ENCODE results near the gene SELENOI. TPM values are rescaled to one million over a fixed set of nuclear protein-coding genes. Genes with fewer than 3 reads are reported as not detected.
"Not testable (repeated sequence)": the region's sequence is repeated elsewhere in the genome, so short reads cannot be mapped to it uniquely, and the experiment has no call there.

SELENOI gene
- total and polyA plus RNA-seq, 2 of the 4 experiments (the other 2 are of a cell fraction): 5.1 to 25.1 TPM

- CTCF ChIA-PET; POLR2A ChIA-PET (ENCODE audit: unreplicated experiment): not testable (repeated sequence)
These were observed 25.0 kb downstream of the SELENOI start for GRCh38 chr2:26370909-26371308.

More at GRCh38 chr2:26370909-26371308, 25.0 kb downstream of the SELENOI start:
- H2AK5ac ChIP-seq (ENCODE audit: low read depth, low read length); H3K9ac ChIP-seq (ENCODE audit: low read depth, low read length); H2AK9ac ChIP-seq (replicated peaks; ENCODE audit: low read depth, low read length, poor library complexity); H2AFZ ChIP-seq (replicated peaks; ENCODE audit: low read length, poor library complexity); intact Hi-C loops (cut with micrococcal nuclease); H3K27me3 ChIP-seq (ENCODE audit: control insufficient read depth, insufficient read depth, low read length); H3K14ac ChIP-seq (replicated peaks; ENCODE audit: low read depth, low read length); BruUV-seq (replicated peaks); dilution Hi-C loops (cut with HindIII; ENCODE audit: low sequenced_read_pairs, unreplicated experiment); H4K8ac ChIP-seq (ENCODE audit: low read depth in 2 of 2, low read length in 2 of 2); H4K91ac ChIP-seq (ENCODE audit: insufficient read depth, low read depth, low read length); H3K18ac ChIP-seq (ENCODE audit: low read depth, low read length); H3K4me2 ChIP-seq (ENCODE audit: low read depth, low read length); H3K4me1 ChIP-seq (ENCODE audit: control insufficient read depth, insufficient read depth, low read length); H2BK5ac ChIP-seq (ENCODE audit: low read depth, low read length, poor library complexity, severe bottlenecking); H2BK20ac ChIP-seq (ENCODE audit: low read depth, low read length); H3K9me1 ChIP-seq (ENCODE audit: insufficient read depth, low read length); H3K36me3 ChIP-seq (ENCODE audit: control insufficient read depth, insufficient read depth, low read length); H3K56ac ChIP-seq (ENCODE audit: extremely low read depth, insufficient read depth, low read length); DNase-seq; H3K79me1 ChIP-seq (ENCODE audit: low read depth in 1 of 2, low read length in 2 of 2); H3K9me3 ChIP-seq (ENCODE audit: control insufficient read depth, insufficient read depth, low read length); H3K23ac ChIP-seq (ENCODE audit: low read depth, low read length); H4K5ac ChIP-seq (ENCODE audit: low read depth, low read length); H4K20me1 ChIP-seq (ENCODE audit: insufficient read depth, low read length); H2BK120ac ChIP-seq (ENCODE audit: low read depth, low read length); H3K27ac ChIP-seq (ENCODE audit: insufficient read depth, low read length); H3K4me3 ChIP-seq (ENCODE audit: insufficient read depth, low read depth, low read length); H3K4ac ChIP-seq (ENCODE audit: low read depth, low read length); H2BK15ac ChIP-seq (ENCODE audit: low read depth, low read length); in situ Hi-C loops (cut with MboI; ENCODE audit: low sequenced_read_pairs); ATAC-seq (ENCODE audit: low read depth): not testable (repeated sequence)
- WGBS, 2 experiments (ENCODE audit: extremely low coverage in 2 of 2, insufficient read length in 1 of 2): no CpG with 5 or more reads among the region's 31 CpGs
